ENCODE measurements around the gene SRD5A1.

- TF ChIP-seq POLR2A (IDR thresholded peaks at IDR 0.05; ENCODE audit: low read length) (no peak), GATA1 (IDR thresholded peaks at IDR 0.05; ENCODE audit: low read depth, low read length) (no peak)
Observed at GRCh38 chr5:6674421-6674820, 41.2 kb downstream of the SRD5A1 start.

Data from erythroblast (primary cell).